Measurements from ENCODE around the gene EBF3.

DNA sequence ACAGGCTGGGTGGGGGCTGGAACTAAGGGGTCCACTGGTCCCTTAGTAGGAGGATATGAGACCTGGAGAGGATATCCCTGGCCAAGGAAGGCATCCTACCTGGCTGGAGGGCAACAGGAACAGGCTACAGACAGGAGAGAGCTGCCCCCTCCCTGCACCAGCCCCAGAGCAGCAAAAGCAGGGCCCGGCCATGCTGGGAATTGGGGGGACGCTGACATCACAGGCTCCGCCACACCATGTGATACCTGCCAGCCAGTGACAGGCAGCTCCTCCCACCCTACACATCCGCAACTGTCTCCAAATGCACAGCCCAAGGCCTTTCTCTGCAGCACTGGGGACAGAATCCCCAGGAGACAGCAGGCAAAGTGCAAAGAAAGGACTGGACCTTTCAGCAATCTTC, 100.0 kb downstream of the EBF3 start:
- TF ChIP-seq, protein P1, sequence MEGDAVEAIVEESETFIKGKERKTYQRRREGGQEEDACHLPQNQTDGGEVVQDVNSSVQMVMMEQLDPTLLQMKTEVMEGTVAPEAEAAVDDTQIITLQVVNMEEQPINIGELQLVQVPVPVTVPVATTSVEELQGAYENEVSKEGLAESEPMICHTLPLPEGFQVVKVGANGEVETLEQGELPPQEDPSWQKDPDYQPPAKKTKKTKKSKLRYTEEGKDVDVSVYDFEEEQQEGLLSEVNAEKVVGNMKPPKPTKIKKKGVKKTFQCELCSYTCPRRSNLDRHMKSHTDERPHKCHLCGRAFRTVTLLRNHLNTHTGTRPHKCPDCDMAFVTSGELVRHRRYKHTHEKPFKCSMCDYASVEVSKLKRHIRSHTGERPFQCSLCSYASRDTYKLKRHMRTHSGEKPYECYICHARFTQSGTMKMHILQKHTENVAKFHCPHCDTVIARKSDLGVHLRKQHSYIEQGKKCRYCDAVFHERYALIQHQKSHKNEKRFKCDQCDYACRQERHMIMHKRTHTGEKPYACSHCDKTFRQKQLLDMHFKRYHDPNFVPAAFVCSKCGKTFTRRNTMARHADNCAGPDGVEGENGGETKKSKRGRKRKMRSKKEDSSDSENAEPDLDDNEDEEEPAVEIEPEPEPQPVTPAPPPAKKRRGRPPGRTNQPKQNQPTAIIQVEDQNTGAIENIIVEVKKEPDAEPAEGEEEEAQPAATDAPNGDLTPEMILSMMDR (IDR thresholded peaks at IDR 0.05; ENCODE audit: borderline replicate concordance, extremely low read depth, low read length, poor library complexity, severe bottlenecking): no peak
- TF ChIP-seq EZH2 (IDR thresholded peaks at IDR 0.05; ENCODE audit: borderline replicate concordance, low read depth, low read length, severe bottlenecking): no peak
